CD4-positive, alpha-beta T cell (primary cell): ENCODE data around the gene PACSIN1. TPM values are rescaled to one million over a fixed set of nuclear protein-coding genes. Genes with fewer than 3 reads are reported as not detected.

ENCODE experiments used
- ATAC-seq: fragments of 200-7000 bp; cut with Tn5 transposase; one replicate; pipeline ENCODE4 v1.10.0; 2022; ENCODE audit warnings: mild to moderate bottlenecking; ENCODE audit not compliant: poor library complexity
- CTCF ChIA-PET: fragments of 350-600 bp; sonication (Branson Sonifier 250); formaldehyde crosslinking; loops from one replicate; lab custom pipeline; 2021; ENCODE audit warnings: antibody characterized with exemption, inconsistent platforms; lab: Charles Lee
- POLR2A ChIA-PET: fragments of 350-600 bp; sonication (Branson Sonifier 250); formaldehyde crosslinking; loops from one replicate; lab custom pipeline; 2021; ENCODE audit warnings: antibody characterized with exemption, inconsistent platforms; lab: Charles Lee
- DNase-seq, 14 experiments: peaks; one replicate each; pipeline ENCODE4 v3.0.0-alpha.2; 2013 to 2020; ENCODE audit warnings: mixed read lengths in 2 of 14
- H3K27ac ChIP-seq, 2 donors: one replicate each; pipeline versions ENCODE4 v1.5.1 to v1.7.0; 2013; ENCODE audit warnings: low read length in 2 of 2, low read depth in 1 of 2, mild to moderate bottlenecking in 1 of 2
- H3K27me3 ChIP-seq, 2 experiments: 1 replicate in 1 of 2; 2 replicates in 1 of 2; pipeline versions ENCODE4 v1.6.1 to v1.7.0; 2013; ENCODE audit warnings: low read length in 2 of 2, control low read depth in 1 of 2, mild to moderate bottlenecking in 1 of 2, moderate library complexity in 1 of 2; ENCODE audit not compliant: insufficient read depth in 2 of 2, control insufficient read depth in 1 of 2
- H3K36me3 ChIP-seq: one replicate; pipeline ENCODE4 v1.6.1; 2013; ENCODE audit warnings: low read length, control low read depth; ENCODE audit not compliant: insufficient read depth
- H3K4me1 ChIP-seq: one replicate; pipeline ENCODE4 v1.6.1; 2013; ENCODE audit warnings: low read length, control low read depth; ENCODE audit not compliant: insufficient read depth
- H3K4me3 ChIP-seq: one replicate; pipeline ENCODE4 v1.5.1; 2013; ENCODE audit warnings: mild to moderate bottlenecking, low read length, moderate library complexity
- H3K9me3 ChIP-seq, 2 experiments: 1 replicate in 1 of 2; 2 replicates in 1 of 2; pipeline versions ENCODE4 v1.6.1 to v1.7.0; 2013; ENCODE audit warnings: low read length in 2 of 2, mild to moderate bottlenecking in 2 of 2, control low read depth in 1 of 2, moderate library complexity in 1 of 2; ENCODE audit not compliant: control insufficient read depth in 1 of 2, insufficient read depth in 1 of 2
- H3K27ac Mint-ChIP-seq: one replicate; pipeline ENCODE4 v1.8.0; 2020; ENCODE audit warnings: mixed read lengths
- H3K27me3 Mint-ChIP-seq: one replicate; pipeline ENCODE4 v1.8.0; 2021; ENCODE audit warnings: mixed read lengths
- H3K36me3 Mint-ChIP-seq: one replicate; pipeline ENCODE4 v1.8.0; 2021; ENCODE audit warnings: low read depth, mixed read lengths
- H3K4me1 Mint-ChIP-seq: one replicate; pipeline ENCODE4 v1.8.0; 2021; ENCODE audit warnings: low read depth, mixed read lengths
- H3K4me3 Mint-ChIP-seq: one replicate; pipeline ENCODE4 v1.8.0; 2020; ENCODE audit warnings: mild to moderate bottlenecking, mixed read lengths
- H3K9me3 Mint-ChIP-seq: one replicate; pipeline ENCODE4 v1.8.0; 2020; ENCODE audit warnings: mixed read lengths
- CTCF ChIP-seq: fragments of 200-600 bp; IDR thresholded peaks from one replicate; pipeline ENCODE4 v1.8.0; 2022; ENCODE audit warnings: antibody characterized with exemption, mild to moderate bottlenecking
- intact Hi-C, 2 experiments: fragments of 100-400 bp; cut with DNase I in 1 of 2; cut with micrococcal nuclease in 1 of 2; formaldehyde crosslinking; loops; one replicate each; pipeline versions ENCODE4 v1.15.1 to v1.9.0; 2023 to 2025; cut with DNase I, micrococcal nuclease
- total RNA-seq, 174 experiments: library from RNA in 2 of 174; stranded (reverse) in 2 of 174; gene quantifications; one replicate each; pipeline ENCODE4 v1.2.3 and lab custom pipeline; 2021 to 2026

PACSIN1 gene
- total RNA-seq, 2 experiments from 2014 or later = 1.3 to 1.4 TPM

- Histone ChIP-seq H3K27me3 (peaks cover 0 to 2% of the 10 kb centered on the region in 2 experiments), H3K4me3 (no peak overlapping the region), H3K4me1 (no peaks in the 10 kb centered on the region), H3K9me3 (no peaks in the 10 kb centered on the region), H3K27ac (no peak overlapping the region), H3K36me3 (no peaks in the 10 kb centered on the region)
- no peak for TF ChIP-seq CTCF
- ATAC-seq = no peak
- no peak overlapping the region for H3K27ac Mint-ChIP-seq
- peaks cover 5% of the 10 kb centered on the region for H3K9me3 Mint-ChIP-seq
- no peaks in the 10 kb centered on the region for H3K4me1 Mint-ChIP-seq
- no peaks in the 10 kb centered on the region for H3K36me3 Mint-ChIP-seq
- intact Hi-C loops = no loop called here
- ChIA-PET CTCF (no interaction called here), POLR2A (no interaction called here)
- DNase-seq = no peak
- peaks cover 6% of the 10 kb centered on the region for H3K27me3 Mint-ChIP-seq
- no peak overlapping the region for H3K4me3 Mint-ChIP-seq
Observed at GRCh38 chr6:34511214-34511914, 45.5 kb downstream of the PACSIN1 start.

- peaks cover 5% of the 10 kb centered on the region for H3K9me3 Mint-ChIP-seq
- Histone ChIP-seq H3K27me3 (peaks cover 0 to 2% of the 10 kb centered on the region in 2 experiments), H3K36me3 (no peaks in the 10 kb centered on the region), H3K4me1 (no peaks in the 10 kb centered on the region), H3K27ac (no peak overlapping the region), H3K9me3 (no peaks in the 10 kb centered on the region), H3K4me3 (no peak overlapping the region)
- no peak overlapping the region for H3K4me3 Mint-ChIP-seq
- intact Hi-C loops = no loop called here
- no peaks in the 10 kb centered on the region for H3K4me1 Mint-ChIP-seq
- peaks cover 6% of the 10 kb centered on the region for H3K27me3 Mint-ChIP-seq
- DNase-seq = no peak
- no peak overlapping the region for H3K27ac Mint-ChIP-seq
- ATAC-seq = no peak
- H3K36me3 Mint-ChIP-seq = no peaks in the 10 kb centered on the region
- no peak for TF ChIP-seq CTCF
- CTCF ChIA-PET = no interaction called here
- POLR2A ChIA-PET = no interaction called here
Observed at GRCh38 chr6:34511915-34512737, 46.2 kb downstream of the PACSIN1 start.

- Mint-ChIP-seq H3K27me3 (peaks cover 6% of the 10 kb centered on the region), H3K4me3 (no peak overlapping the region), H3K4me1 (no peaks in the 10 kb centered on the region), H3K36me3 (no peaks in the 10 kb centered on the region), H3K9me3 (peaks cover 5% of the 10 kb centered on the region), H3K27ac (no peak overlapping the region)
- intact Hi-C loops = no loop called here
- no peaks in the 10 kb centered on the region for H3K36me3 ChIP-seq
- no peak overlapping the region for H3K4me3 ChIP-seq
- H3K27ac ChIP-seq = no peak overlapping the region
- no peak for ATAC-seq
- ChIA-PET POLR2A (no interaction called here), CTCF (no interaction called here)
- H3K9me3 ChIP-seq = no peaks in the 10 kb centered on the region
- H3K27me3 ChIP-seq = peaks cover 0 to 2% of the 10 kb centered on the region in 2 experiments
- TF ChIP-seq CTCF = no peak
- no peaks in the 10 kb centered on the region for H3K4me1 ChIP-seq
- no peak for DNase-seq
Observed at GRCh38 chr6:34512738-34513115, 46.9 kb downstream of the PACSIN1 start.
